GM18873 (cell line): ENCODE data around the gene CDH5.

Source experiments
- ATAC-seq: cut with Tn5 transposase; IDR thresholded peaks from one replicate; pipeline ENCODE4 v1.9.1; 2021; ENCODE audit warnings: mild to moderate bottlenecking, moderate library complexity, moderate number of reproducible peaks; ENCODE audit not compliant: unreplicated experiment, low FRiP score

The CDH5 gene

DNA sequence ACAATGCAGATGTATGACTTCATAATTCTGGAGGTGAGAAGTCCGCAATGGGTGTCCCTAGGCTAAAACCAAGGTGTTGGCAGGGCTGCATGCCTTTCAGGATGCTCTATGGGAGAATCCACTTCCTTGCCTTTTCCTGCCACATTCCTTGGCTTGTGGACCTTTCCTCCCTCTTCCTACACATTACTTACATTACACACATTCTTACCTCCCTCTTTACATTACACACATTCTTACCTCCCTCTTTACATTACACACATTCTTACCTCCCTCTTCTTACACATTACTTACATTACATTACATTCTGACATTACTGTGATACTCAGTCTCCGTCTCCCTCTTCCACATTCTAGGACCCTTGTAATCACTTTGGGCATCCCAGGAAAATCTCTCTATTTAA lies 14.2 kb upstream of the CDH5 start:
- ATAC-seq: no peak

DNA sequence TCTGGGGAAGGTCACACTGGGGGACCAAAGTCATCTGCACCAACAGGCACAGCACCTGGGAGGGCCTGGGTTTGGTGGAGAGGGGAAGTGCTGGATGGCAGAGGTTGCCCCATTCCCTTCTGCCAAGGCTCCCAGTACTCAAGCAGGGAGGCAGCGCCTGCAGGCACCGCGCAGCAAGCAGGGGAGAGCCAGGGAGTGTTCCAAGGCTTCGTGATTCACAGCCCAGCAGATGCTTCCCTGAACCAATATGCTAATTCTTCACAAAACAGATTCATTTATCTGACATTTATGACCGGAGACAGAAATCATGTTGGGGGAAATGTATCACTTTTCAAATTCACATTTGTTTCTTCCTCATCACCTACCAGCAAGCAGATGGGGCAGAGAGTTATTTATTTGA lies 13.4 kb upstream of the CDH5 start:
- ATAC-seq: no peak

DNA sequence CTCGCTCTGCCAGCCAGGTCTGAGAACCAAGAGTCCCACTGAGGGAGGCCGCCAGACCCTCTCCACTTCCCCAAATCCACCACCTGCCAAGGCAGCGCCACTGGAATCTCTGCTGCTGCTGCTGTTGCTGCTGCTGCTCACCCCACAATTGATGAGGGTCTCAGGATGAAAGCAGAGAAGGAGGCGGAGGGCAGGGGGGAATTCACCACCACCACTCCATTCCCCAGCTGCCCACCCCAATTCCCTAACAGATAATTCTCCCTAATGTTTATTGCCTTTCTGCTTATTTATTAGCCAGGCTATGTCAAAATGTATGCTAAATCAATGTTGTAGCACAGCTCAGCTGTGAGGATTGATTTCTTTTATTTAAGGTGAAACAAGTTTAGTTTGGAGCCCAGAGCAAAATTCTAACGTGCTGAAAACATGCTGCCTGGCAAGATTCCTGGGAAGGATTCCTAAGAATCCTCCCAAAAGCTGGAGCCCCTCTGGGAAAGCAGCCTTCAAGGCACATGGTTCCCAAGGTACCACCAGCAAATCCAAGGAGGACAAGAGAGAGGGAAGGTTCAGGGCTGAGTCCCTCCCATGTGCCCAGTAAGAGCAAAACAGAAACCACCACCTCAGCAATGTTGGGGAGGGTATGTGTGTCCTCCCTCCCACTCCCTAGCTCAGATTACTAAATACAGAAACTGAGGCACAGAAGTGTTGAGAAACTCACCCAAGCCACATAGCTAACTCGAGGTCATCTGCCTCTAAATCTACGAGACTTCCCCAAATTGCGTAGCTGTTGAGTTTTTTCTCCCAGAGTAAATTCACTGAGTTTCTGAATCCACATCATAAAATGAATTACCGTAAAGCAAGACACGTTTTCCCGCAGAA lies 12.2 kb upstream of the CDH5 start:
- ATAC-seq: no peak

DNA sequence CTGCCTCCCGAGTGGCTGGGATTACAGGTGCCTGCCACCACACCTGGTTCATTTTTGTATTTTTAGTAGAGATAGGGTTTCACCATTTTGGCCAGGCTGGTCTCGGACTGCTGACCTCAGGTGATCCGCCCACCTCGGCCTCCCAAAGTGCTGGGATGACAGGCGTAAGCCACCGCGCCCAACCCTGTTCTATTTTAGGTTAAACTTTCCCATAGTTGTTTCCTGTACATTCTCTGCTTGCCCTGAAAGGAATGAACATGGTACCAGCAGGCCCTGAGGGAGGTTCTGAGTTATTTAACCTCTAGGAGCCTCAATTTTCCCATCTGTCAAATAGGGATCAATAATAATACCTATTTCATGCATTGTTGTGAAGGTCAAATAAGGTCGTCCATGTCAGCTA lies 11.0 kb upstream of the CDH5 start:
- ATAC-seq: no peak

DNA sequence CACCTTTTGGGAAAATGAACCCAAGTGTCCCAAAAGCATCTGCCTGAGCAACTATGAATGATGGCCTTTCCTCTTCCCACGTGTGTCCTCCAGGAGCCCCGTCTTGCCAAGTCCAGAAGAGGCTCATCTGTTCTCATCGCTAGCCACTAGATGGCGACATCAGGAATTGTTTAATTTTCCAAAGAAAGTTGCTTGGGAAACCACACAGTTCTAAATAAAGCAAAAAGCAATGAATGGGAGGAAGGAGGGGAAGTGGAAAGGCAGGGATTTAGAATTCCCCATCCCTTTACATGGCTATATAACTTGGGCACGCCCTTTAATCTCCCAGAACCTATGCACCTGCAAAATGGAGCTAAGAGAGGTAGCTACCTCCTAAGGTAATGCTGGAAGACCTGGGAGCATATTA lies 9.0 kb upstream of the CDH5 start:
- no peak for ATAC-seq

DNA sequence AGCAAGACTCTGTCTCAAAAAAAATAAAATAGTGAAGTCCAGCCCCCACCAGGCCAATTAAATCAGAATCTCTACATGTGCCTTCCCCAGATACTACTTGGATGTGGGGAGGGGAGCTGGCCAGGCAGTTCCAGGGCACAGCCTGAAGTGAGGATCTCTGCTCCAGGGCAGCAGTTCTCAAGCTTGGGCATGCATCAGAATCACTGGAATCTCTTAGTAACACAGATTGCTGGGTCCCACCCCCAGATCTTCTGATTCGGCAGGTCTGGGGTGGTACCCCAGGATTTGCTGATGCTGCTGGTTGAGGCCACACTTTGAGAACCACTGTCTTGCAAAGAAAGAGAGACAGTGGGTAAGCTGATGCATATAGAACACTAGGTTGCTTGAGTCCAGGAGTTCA lies 8.3 kb upstream of the CDH5 start:
- no peak for ATAC-seq

DNA sequence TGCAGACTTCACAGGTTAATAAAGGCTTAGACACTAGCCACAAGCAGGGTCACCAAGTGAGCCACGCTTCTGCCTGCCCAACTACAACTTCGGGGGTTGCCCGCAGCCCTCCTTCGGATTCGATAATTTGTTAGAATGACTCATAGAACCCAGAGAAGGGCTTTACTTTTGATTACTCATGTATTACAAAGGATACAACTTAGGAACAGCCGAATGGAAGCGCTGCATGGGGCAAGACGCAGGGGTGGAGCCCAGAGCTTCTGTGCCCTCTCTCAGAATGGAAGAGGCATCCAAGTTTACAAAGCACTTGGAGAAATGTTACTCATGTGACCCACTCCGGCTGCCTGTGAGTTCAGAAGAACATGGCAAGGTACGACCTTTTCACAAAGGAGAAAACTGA lies 7.5 kb upstream of the CDH5 start:
- ATAC-seq: no peak

DNA sequence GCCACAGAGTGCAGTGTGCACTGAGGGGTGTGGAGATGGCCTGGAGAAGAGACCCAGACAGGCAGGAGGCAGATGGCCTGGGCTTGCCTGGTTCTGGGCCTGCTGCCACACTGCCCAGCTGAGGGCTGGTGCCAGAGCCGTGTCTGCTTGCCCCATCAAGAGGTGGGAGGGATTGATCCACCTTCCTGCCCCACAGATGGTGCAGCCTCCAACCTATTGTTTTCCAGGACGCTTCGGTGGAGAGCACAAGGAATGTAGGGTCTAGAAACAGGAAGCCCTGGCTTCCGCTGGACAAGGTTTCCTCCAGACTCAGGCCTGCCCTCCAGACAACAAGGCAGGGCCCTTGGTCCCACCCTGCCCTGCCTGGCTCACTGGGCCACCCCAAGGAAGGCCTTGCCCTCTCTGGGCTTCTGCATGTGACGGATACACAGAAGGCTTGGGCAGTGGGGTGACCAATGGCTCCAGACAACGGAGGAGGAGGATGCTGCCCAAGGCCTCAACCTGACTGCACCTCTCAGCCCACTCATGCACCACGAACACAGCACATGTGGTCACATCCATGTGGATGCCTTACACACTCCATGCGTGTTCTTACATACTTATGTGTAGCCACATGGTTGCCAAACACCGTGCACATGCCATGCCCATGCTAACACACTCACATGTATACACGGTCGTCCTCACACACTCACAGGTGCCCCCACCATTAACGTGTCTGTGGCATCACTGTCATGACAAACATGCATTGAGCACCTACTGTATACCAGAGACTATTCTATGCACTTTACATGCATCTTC lies 6.5 kb upstream of the CDH5 start:
- no peak for ATAC-seq

DNA sequence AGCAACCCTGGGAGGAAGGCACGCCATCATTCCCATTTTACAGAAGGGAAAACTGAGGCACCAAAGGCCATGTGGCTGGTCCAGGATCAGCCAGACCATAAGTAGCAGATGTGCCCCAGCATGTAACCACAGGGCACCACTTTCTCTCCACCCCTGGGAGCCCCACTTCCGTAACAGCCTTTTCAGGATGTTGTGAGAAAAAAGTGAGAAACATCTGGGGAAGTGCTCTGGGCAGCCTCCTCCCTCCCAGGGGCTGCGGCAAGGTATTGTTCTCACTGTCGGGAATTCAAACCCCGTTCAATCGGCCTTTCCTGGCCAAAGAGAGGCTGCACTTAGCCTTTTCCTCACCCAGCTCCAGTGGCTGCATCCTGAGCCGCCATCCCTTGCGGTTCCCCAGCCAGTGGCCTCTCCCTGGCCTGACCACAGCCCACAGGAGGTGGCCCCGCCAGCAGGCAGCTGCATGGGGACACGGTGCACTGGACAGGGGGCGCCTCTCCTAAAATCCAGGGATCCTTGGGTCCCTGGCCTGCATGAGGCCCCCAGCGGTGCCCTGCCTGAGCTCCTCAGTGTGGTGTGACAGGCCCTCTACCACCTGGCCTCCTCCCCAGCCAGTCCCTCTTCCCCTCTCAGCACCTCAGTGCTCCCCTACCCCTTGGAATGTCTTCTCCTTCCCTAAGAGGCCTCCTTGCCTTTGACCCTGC lies 5.7 kb upstream of the CDH5 start:
- no peak for ATAC-seq

DNA sequence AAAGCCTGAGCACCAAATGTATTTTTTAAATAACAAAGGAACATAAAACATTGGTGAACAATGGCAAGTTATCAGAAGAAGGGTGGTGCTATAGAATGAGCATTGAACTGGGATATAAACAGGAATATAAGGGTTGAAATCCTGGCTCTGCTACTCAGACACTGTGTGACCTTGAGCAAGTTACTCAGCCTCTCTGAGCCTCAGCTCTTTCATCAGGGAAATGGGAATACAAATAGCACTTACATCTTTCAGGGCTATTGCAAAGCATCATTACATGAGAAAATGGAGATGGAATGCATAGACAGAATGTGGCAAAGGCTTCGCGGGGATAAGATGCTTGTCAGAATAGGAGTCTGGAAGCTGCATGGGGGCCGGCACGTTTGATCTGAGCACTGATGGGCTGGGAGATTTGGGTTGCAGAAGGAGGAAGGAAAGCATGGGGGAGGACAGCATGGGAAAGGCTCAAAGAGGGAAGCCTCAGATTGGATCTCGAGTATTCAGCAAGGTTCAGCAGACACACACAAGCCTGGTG lies 4.8 kb upstream of the CDH5 start:
- ATAC-seq: no peak

DNA sequence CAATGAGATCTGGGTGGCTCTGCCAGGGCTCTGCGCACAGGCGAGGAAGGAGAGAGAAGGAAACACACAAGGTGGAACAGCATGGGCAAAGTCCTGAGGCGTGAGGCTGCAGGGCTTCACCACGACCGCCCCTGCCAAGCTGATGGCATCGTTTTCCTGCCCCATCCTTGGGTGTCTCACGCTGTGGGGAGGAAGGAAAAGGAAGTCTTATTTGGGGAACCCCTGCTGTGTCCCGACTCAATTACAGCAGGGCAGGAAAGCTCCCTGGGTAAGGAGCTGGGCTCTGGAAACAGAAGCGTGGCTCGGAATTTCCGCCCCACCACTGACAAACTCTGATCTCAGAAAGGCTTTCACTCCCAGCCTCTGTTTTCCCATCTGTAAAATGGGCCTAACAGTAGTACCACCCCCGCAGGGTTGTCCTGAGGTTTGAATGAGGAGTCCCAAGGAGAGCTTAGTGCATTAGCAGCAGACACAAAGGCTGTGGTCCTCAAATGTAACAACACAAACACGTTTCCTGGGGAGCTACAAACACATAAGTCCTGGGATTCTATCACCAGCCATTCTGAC lies 3.2 kb upstream of the CDH5 start:
- no peak for ATAC-seq

DNA sequence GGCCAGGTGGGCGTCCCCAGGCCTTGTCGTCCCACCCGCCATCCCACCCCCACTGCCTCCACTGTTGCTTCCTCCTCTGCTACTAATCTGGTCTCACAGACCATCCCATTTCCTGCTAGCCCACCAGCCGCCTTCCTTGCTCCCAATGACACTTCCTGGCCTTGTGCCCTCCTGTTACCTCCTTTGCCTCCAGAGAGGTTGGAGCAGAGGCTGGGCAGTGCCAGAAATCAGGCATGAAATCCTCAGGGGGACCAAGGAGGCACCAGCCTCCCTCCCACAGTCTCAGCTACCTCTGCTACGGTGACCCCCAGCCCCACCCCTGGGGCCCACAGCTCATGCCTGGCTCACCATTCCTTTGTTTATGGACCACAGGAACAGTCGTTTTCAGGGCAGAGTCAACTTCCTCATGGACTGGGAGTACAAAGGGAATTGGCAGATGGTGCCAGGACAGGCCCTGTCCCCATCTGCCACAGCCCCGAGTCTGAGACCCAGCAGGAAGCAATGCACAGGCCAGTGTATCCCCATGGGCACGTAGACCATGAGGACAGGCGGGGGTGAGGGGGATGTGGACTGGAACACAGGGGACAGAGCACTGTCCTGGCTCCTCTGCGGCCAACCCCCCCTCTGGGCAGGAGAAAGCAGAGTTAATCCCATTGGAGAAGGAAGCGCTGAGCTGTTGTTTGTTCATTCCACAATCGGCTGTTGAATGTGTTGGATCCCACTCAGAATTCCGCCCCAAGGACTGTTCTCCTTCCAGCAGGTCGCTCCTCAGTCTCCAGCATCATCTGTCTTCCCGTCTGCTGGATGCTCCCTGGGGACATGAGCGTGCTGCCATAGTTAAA lies 2.2 kb upstream of the CDH5 start:
- no peak for ATAC-seq

DNA sequence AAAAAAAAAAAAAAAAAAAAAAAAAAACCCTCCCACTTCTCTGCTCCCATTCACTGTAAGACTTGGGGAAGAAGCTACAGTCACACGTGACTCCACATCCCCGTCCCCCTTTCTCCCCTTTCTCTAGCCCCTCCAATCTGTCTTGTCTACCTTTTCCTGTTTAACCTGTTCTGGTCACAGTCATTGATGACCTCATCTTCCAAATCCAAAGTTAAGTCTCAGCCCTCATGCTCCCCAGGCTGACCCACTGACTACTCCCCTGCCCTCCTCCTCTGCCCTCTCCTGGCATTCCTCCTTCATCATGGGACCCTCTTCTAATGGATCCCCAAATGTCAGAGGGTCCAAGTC lies 1.6 kb upstream of the CDH5 start:
- no peak for ATAC-seq

DNA sequence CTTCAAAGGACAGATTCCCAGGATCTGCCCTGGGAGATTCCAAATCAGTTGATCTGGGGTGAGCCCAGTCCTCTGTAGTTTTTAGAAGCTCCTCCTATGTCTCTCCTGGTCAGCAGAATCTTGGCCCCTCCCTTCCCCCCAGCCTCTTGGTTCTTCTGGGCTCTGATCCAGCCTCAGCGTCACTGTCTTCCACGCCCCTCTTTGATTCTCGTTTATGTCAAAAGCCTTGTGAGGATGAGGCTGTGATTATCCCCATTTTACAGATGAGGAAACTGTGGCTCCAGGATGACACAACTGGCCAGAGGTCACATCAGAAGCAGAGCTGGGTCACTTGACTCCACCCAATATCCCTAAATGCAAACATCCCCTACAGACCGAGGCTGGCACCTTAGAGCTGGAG lies 840 bp upstream of the CDH5 start:
- ATAC-seq: no peak

DNA sequence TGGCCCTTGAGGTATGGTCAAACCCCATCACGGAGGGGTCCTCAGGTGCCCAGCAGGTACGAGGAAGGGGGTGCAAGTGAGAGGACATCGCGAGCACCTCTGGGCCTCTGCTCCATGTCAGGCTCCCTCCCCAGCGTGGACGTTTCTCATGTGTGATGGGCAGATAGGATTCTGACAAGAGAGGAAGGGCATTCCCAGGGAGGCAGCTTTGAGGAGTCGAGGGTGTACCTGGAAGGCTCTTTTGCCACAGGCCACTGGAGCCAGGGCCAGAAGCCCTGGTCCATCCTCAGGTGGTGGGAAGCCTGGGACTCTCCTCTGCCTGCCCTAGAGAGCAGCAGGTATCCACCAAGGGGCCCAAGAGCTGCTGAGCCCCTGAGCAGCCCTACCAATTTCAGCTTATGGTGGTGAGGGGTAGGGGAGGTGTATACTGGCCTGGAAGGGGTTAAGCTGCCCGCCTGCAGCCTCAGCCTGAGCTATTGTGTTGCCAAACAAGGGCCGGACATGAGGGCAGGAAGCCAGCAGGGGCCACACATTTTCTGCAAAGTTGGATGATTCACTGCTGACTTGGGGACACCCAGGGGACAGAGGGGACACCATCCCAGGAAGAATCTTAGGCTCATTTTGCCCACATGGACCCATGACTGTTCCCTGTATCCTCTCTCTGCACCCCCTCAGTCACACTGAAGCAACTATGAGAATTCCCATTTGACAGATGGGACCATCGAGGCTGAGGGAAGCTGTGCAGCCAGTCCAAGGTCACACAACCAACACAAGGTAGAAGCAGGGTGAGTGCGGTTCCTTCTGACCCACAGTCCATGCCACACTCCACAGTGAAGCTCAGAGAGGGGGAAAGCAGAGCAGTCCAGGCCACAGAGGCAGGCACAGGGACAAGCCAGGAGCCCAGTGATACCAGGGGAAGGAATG lies 1.7 kb downstream of the CDH5 start:
- no peak for ATAC-seq

DNA sequence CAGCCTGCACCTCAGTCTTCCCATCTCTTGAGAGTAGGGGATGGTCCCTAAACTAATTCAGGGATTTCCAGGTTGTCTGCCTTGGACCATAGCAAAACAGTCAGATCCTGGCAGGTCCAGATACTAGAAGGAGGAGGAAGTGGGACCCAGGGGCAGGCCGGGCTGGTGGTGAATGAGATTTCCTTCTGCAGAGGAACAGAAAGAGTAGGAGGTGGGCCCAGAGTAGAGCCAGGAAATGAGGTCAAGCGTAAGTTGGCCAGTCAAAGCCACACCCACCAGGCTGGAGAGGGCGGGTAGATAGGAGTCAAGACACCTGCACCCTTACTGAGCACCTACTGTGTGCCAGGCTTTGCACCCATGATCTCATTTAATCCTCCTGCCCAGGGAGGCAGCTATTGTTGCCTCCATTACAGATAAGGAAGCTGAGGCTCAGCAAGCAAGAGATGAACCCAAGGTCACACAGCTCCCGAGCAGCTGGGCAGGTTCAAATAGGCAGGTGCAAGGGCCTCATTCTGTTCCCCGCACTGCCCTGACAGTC lies 2.6 kb downstream of the CDH5 start:
- no peak for ATAC-seq

DNA sequence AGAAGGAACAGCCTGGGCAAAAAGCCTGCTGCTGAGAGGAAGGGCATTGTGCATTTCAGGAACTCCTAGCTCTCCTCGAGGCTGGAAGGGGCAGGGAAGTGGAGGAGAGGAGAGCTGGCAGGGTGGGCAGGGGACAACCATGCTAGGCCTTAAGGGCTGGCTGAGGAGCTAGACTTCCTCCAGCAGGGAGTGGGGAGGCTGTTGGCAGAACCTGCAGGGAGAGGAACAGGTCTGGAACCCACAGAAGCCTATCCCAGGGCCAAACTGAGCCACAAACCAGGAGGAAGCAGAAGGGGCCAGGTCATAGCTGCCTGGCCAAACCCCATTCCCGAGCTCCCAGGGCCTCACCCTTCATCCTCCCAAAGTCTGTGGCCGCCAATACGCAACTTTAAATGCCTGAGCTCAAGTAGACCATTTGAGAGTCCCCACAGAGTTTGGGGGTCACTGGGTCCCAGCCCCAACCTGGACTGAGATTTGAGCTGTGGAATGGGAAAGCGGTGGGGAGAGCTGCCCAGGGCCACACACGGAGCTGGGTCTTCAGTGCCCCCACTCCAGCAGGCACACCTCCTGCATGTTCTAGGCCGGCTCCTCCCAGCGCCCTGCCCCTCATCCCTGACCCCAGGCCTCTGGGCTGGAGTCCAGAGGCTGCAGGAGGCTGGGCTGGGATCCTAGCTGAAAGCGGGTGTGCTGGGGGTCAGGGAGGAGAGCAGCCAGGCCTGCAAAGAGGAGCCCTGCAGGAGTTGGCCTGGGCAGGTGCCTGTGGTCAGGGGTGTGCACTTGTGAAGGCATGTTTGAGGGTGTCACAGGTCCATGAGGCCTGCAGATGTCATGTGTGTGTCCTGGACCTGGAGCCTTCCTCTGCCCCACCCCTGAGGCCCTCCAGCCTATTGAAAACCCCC lies 4.5 kb downstream of the CDH5 start:
- no peak for ATAC-seq
